Measurements from ENCODE around the gene PGGHG.
"Not testable (repeated sequence)": the region's sequence is repeated elsewhere in the genome, so short reads cannot be mapped to it uniquely, and the experiment has no call there.

Gene PGGHG

DNA sequence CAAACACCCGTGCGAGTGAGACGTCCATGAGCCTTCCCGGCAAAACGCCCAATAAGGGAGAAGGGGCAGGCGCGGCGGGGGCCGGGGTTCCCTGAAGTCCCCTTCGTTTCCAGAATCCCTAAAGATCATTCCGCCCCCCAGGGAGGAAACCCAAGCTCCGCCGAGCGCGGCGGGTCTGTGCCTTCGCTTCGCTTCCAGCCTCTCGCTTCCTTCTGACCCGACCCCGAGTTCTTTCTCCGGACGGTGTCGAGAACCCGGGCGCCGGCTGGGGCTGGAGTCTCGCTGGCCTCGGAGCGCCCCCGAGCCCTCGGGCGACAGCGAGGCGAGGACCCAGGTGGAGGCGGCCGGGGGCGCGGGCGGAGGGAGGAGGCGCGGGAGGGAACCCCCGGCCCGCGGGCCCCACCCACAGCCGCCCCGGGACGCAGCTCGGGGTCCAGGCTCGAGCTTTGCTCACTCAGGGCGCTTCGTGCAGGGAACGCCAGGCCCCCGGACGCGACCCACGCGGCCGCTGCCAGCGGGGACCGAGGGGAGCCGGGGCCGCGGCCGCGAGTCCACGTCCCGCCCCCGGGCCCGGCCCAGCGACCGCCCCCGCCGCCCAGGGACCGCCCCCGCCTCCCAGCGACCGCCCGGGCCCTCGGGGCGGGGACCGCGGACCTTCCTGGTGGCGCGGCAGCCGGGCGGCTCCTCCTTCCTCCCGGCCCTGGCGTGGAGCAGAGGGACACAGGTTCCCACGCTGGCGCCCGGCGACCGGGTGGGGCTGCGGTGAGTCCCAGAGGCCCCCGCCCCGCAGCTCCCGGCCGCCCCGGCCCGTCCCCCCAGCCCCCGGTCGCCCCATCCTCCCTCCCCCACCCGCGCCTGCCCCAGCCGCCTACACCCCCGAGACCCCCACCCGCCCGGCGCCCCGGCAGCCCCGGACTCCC is at the start of gene PGGHG:
Gene PGGHG, plus strand, starts transcription at position 649 of the 920 bp plus-strand sequence. CDS start 691 bp downstream, outside the sequence.
- DNase-seq: peak; percentile 54

DNA sequence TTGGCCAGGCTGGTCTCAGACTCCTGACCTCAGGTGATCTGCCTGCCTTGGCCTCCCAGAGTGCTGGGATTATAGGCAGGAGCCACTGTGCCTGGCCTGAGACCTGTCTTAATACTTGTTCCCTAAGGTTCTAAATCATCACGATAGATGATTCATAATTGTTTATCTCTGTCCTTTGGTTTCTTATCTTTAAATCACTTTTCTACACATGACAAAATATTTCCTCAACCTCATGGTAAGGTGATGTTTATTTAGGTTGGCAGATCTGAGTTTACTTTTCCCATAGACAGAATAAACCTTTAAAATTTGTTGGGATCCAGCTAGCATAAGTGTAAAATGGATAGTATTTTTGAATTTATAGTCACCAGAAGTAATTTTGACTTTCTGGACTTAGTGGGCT is 48.6 kb upstream of the PGGHG start:
- no peak for DNase-seq

DNA sequence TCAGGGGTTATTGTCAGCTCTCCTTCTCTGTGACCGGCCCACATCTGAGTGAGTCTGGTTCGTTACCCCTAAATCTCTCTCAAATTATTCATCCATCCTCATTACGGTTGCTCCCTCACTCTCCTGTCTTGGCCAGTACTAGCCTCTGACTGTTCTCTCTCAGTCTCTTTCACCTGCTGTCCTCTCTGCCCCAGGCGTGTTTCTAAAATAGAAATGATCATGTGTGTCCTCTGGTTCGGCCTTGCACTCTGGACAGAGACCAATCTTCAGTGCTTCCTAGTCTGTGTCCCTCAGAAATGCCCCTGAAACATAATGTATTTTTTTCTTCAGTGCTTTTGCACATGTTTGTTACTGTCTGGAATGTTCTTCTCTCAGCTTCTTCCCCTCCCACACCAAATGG is 47.3 kb upstream of the PGGHG start:
- DNase-seq: no peak

DNA sequence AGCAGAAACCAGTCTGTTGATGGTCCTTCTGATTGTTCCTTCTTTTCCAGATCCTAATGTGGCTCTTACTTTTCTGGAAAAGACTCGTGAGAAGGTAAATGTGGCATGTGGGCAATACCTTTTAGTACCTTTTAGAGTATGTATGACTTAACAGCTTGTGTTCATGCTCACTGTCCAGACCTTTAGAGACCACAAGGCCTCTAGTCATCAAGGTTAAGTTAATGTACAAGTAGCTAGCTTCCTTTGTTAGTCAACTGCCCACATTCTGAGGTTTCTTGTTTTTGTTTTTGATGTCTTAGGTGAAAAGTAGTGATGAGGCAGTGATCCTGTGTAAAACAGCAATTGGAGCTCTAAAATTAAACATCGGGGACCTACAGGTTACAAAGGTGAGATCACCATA is 44.5 kb upstream of the PGGHG start:
- DNase-seq: no peak

DNA sequence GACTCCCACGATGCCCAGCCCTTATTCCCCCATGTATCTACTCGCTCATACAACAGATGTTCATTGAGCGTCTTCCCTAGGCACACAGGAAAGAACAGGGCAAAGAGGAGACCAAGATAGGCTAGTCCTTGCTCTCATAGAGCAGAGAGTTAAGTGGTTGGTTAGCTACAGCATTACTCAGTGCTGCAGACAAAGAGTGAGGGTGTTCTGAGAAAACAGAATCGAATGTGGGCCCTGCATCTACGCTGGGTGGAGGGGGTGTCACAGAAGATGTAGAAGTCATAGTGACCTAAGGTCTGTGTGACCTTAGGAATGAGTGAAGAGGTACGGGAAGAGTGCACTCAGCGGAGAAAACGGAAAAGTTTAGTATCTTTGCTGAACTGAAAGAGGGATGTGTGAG is 39.9 kb upstream of the PGGHG start:
- no peak for DNase-seq

DNA sequence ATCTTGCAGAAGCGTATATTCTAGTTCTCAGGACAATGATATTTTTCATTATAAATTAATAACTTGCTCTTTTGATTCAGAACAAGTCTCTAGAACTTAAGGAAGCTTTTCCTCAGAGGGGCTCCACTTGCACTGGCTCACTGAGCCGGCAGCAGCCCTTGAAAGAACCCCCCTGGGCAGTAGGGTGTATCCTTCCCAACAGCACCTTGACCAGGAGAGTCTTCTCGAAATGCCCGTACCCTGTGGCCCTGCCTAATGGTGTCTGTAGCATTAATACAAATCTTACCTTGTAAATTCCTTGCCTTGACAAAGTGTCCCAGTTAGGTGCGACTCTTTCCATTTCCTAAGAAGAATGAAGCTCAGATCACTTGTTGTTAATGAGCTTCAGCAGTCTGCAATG is 38.7 kb upstream of the PGGHG start:
- no peak for DNase-seq

DNA sequence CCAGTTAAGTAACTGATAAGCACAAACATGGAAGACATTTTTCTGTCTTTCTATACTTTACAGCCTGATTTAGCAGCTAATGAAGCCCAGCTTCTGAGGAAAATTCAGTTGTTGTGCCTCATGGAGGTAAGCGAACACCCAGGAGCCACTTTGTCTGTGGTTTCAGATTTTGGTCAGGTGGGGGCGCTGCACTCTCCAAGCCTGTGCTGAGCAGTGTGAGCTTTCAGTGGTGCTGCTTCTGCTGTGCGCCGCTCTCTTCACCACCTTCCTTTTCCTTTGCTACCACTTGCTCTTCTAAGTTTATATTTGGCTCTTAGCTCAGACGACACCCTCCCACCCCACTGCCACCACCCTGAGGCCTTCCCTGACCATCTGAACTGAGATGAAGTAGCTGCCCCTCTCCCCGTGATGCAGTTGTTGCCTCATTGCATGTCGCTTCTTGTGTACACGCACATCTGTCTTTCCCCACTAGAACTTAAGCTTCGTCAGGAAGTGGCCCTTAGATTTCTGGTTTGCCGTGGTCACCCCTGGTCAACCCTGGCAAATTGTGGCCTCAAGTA is 38.1 kb upstream of the PGGHG start:
- peak; percentile 42 for DNase-seq

DNA sequence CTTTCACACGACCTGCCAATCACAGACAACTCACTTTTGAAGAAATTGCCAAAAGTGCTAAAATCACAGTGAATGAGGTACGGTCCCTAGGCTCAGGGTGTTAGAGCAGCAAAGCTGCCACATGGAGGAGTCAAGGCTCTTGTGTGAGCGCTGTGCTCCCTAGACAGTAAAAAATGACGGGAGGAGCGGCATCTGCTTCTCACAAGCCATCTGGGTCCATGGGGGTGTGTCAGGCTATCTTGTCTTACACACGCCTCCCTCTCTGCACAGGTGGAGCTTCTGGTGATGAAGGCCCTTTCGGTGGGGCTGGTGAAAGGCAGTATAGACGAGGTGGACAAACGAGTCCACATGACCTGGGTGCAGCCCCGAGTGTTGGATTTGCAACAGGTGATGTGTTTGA is 37.4 kb upstream of the PGGHG start:
- no peak for DNase-seq

DNA sequence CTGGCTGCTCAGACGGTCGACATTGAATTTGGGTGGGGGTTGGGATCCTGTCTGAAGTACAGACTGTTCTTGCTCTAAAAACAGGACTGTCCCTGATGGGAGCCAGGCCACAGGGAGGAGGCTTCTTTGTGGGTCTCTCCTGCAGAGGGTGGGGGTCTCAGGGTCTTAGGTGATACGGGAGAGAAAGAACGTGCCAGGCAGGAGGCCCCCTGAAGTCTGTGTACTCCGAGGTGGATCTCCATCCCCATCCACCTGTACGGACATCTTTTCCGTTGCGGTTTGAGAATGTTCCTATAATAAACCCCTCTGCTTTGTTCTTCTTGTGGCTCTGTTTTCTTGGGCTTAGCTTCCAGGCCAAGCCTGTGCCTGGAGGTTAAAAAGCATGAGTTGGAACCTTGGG is 36.3 kb upstream of the PGGHG start:
- no peak for DNase-seq

DNA sequence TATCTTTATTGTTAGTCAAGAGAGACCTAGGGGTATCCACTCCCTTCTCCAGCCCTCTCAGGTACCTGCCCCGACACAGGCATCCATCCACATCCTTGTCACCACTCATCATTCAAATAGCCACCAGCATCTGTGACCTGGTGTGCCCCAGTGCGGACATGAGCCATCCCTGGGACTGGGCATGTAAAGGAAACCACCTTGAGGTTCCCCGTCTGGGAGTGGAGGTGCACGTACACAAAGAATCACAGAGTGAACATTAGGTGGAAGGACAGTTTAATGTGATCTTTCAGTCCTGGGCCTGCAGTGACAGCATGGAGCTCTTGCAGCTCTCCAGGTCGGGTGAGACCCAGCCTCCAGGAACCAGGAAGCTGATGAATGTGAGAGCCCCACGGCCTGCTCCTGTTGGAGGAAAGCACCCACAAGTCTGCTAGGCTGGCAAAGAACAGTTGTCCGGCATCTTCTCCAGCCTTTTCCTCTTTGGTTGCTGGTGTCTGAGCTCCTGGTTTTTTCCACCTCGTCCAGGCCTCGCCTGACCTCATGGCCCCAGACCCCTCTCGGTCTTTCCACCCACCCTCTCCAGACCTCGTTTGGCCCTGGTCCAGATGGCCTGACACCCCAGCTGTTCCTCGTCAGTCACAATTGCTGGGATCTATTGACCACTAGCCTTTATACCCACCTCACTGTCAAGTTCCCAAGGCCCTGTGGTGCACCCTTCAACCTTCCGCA is 35.6 kb upstream of the PGGHG start:
- no peak for DNase-seq

DNA sequence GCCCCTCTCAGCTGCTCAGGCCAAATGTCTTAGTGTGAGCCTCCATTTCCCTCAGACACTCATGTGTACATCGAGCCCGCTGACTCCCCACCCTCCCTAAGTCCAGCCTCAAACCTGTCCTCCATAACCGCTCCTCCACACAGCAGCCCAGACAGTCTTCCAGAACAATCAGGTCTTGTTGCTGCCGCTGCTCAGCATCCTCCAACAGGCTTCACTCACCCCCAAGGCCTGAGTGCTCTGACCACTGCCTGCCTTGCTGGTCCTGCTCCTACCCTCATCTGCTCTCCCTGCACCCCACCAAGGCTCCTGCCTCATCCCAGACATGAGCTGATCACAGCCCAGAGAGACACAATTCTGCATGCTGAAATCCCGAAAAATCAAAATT is 35.0 kb upstream of the PGGHG start:
- DNase-seq: no peak

DNA sequence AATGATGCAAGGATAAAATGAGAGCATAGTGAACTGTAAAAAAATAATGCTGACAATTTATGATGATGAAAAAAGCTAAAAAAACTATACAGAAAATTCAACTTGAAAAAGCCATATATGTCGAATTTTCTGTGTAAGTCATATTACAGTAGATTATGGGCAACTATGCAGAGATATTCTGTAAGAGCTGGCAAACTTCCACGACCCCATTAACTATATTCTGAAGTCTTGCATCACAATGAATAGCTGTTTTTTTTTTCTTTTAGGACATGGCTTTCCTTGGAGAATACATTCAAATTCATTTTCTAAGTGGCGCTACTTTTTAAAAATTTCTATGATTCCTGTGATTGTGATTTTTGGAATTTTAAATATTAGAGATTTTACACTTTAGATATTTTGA is 33.8 kb upstream of the PGGHG start:
- peak; percentile 47 for DNase-seq

DNA sequence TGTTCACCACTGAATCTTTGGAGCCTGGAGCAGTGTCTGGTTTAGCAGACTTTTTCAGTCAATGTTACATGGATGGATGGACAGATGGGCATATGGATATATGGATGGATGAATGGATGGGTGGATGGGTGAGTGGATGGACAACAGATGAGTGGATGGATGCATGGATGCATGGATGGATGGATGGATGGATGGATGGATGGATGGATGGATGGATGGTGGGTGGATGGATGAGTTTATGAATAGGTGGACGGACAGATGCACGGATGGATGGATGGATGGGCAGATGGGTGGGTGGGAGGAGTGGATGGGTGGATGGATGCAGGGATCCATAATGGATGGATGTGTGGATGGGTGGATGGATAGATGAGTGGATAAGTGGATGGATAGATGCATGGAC is 33.1 kb upstream of the PGGHG start:
- no peak for DNase-seq

DNA sequence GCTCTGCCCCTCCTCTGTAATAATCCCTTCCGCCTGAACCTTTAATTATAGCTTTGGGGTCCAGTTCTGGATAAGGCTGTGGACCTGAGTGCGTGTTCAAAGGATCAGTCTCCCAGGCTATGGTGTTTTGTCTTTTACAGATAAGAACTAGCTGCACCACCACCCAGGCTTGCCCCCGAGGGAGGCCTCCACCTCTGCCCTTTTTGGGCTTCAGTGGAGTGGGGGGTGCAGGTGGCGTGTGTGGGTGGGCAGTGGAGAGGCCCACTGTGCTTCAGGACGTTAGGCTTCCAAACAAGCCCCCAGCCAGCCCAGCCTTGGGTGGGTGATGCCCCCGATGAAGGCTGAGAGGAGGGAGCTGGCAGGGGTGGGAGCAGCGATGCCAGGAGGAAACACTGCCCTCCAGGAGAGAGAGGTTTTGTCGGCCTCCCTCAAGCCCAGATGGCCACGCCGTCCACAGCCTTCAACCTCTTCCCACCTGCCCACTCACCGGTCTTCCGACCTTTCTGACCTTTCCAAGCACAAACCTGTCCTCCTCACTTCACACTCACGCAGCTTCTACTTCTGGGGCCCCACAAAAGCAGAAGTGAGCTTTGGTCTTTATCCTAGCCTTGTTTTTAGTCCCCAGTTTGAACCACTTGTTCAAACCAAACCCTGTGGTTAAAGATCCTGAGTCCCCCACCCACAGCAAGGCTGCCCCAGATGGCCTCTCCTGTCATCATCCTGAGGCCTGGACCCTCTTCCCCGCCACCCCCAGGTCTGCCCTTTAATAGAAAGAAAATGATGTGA is 31.8 kb upstream of the PGGHG start:
- DNase-seq: no peak

DNA sequence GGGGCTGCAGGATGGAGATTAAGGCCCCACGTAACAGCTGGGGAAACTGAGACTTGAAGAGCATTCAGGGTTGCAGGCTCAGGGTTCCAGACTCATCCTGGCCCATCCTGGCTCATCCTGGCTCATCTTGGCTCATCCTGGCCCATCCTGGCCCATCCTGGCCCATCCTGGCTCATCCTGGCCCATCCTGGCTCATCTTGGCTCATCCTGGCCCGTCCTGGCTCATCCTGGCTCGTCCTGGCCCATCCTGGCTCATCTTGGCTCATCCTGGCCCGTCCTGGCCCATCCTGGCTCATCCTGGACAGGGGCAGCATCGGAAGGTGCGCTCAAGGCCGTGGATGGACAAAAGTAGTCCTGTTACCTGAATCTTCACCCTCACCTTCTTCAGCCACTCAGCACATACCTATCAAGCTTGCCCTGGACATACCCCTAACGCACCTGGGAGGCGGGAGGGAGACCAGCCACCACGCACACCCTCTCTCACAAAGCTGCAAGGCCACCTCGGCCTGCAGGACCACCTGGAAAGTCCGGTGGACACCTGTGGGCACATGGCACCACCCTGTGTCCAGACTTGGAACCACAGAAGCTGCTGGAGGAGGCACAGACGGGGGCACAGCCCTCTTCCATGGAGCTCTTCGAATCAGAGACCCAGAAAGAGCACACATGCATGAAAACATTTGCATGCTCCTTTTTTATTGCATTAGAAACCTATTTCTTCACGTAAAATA is 31.0 kb upstream of the PGGHG start:
- DNase-seq: no peak

DNA sequence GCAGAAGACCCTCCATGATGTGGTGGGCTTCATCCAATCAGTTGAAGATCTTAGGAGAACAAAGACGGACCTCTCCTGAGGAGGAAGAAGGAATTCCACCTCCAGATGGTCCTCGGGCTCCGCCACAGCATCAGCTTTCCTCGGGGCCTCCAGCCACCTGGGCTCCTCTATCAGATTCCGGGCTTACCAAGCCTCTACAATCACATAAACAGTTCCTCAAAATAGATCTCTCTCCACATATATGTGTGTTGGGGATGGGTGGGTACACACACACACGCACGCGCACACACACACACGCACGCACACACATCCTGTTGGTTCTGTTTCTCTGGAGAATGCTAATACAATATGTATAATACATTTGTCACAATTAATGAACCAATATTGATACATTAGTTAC is 29.5 kb upstream of the PGGHG start:
- no peak for DNase-seq

DNA sequence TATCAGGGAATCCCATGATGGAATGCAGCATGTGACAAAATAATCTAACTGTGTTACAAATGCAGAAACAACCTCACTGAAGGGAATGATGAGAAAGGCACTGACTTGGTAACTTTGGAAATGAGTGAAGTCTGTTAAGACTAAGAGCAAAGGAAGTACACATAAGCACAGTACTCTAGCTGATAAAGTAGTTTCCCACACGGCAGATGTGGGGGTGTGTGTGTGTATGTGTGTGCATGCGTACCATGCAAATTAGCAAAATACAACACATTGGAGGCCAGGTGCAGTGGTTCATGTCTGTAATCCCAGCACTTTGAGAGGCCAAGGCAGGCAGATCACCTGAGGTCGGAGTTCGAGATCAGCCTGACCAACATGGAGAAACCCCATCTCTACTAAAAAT is 27.3 kb upstream of the PGGHG start:
- no peak for DNase-seq

DNA sequence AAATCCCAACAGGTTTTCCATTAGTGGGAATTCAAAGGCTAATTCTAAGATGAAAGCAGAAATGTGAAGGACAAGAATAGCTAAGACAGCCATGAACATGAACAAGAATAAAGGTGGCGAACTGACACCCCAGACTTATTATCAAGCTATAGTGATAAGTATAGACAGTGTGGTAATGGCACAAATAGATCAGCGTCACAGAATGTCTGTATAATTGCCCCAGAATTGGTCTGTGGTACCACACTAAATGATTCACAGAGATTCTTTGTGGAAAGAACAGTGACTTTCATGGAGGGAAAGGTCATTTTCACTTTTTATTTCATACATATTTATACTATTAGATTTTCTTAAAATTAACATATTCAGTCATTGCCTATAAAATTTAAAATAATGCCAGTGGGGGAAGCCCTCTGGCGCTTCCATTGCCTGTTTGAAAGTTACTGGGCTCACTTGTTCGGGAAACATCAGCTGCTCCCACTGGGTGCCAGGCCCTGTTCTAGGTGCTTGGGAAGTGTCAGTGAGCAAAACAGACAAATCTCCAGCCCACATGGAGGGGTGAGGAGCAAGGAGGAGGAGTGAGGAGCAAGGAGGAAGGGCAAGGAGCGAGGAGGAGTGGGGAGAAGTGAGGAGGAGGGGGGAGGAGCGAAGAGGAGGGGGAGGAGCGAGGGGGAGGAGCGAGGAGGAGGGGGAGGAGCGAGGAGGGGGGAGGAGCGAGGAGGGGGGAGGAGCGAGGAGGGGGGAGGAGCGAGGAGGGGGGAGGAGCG is 22.1 kb upstream of the PGGHG start:
- no peak for DNase-seq

DNA sequence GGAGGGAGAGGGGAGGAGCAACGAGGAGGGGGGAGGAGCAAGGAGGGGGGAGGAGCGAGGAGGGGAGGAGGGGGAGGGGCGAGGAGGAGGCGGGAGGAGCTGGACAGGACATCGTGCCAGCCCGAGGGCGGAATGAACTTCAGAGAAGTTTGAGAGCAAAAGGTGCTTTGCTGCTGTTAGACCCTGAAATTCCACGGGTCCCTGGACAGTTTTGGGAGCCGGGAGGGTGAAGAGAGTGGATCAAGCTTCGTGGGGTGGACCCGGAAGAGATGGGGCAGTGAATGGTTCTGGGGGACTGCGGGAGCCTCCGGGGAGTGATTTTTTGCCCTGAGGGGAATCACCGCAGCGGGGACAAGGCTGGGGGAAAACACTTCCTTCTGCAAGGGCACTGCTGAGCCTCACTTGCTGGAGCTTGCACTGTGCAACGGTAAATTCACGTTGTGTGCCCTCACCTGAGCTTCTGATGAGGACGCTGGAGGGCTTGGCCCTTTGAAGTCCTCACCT is 21.4 kb upstream of the PGGHG start:
- DNase-seq: no peak

DNA sequence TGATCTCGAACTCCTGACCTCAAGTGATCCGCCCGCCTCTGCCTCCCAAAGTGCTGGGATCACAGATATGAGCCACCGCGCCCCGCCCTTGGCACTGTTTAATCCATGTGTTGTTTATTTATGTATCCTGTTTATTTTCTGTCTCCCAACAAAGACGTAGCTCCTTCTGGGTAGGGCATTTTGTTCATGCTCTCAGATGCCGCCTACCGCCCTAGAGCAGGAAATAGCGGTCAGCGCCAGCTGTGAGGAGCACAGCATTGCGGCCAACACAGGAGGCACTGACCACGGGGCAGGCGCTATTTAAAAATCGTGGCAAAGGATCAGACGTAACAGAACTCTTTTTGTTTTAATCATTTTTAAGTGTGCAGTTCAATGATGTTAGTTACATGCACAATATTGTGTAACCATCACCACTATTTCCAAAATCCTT is 20.2 kb upstream of the PGGHG start:
- DNase-seq: not testable (repeated sequence)

DNA sequence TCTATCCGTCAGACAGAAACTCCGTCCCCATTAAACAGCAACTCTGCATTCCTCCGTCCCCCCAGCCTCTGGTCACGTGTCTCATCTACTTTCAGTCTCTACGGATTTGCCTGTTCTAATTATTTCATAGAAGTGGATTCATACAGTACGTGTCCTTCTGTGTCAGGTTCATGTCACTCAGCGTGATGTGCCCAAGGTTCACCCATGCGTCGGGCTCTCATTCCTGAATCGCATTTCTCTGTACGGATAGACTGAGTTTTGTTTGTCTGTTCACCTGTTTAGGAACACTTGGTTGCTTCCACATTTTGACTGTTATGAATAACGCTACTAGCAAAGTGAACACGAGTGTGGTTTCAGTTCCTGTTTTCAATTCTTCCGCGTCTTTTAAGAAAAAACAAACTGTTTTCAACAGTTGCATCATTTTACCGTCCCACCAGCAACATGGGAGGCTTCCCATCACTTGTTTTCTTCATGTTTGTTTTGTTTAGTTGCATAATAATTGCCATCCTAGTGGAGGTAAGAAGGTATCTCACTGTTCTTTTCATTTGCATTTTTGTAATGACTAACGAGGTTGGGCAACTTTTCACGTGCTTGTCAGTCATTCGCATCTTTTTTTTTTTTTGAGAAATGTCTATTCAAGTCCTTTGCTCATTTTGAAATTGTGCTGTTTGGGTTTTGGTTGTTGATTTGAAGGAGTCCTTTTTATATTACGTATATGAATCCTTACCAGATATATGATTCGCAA is 19.6 kb upstream of the PGGHG start:
- DNase-seq: no peak
